NCI-H2081 treated with DMSO at 0.1 percent for 48 hours (cell line): ENCODE data around the gene CFAP74.

Experiments
- DNase-seq: peaks from one replicate; lab custom pipeline; 2025; lab: John Stamatoyannopoulos, UW

The CFAP74 gene

DNA sequence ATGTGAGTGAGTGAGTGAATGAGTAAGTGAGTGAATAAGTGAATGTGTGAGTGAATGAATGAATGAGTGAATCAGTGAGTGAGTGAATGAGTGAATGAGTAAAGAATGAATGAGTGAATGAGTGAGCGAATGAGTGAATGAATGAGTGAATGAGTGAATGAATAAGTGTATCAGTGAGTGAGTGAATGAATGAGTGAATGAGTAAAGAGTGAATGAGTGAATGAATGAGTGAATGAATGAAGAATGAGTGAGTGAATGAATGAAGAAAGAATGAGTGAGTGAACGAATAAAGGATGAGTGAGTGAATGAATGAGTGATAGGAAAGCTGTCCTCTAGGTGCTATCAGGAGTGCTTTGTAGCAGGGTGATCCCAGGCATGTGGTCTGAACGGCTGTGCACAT lies 35.7 kb downstream of the CFAP74 start:
- DNase-seq: no peak

- no peak for DNase-seq
Observed at GRCh38 chr1:1967151-1967550, 36.4 kb downstream of the CFAP74 start.

GRCh38 chr1:1966071-1966740 lies 37.4 kb downstream of the CFAP74 start:
- DNase-seq: no peak

DNA sequence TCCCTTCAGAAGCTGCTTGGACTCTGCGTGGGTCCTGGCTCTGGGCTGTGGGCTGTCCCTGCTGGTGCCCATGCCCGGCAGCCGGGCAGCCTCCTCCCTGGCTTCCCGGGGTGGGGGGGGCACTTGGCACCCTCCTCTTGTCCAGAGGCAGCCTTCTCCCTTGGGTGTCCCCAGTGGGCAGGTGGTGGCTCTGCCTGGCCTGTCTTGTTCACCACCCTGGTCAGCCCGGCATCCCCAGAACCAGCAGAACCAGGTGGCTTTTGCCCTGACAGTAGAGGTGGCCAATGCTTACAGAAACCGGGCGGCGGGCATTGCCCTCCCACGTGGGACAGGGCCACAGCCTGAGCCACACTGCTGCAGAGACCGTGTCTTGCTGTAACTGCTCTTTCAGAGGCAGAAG lies 38.0 kb downstream of the CFAP74 start:
- DNase-seq: no peak

DNA sequence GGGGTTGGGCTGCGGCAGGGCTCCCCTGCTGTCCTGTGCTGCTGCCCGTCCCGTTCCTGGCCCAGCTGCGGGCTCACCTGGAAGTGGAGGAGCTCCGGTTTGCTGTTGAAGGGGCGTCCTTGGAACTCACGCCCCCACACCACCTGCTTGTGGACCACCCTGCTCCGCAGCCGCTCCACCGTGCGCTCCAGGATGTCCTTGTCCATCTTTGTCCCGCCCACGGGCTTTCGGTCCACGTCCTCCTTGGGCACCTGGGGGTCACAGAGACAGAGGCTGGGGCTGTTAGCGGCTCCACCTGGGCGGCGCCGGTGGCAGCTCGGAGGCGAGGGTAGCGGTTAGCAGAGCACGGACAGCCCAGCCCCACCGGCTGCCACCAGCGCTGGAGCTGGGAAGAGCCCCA lies 38.8 kb downstream of the CFAP74 start:
- DNase-seq: no peak

- DNase-seq: no peak
Observed at GRCh38 chr1:1963570-1963969, 40.0 kb downstream of the CFAP74 start.

- DNase-seq: no peak
Observed at GRCh38 chr1:1962752-1963151, 40.8 kb downstream of the CFAP74 start.

DNA sequence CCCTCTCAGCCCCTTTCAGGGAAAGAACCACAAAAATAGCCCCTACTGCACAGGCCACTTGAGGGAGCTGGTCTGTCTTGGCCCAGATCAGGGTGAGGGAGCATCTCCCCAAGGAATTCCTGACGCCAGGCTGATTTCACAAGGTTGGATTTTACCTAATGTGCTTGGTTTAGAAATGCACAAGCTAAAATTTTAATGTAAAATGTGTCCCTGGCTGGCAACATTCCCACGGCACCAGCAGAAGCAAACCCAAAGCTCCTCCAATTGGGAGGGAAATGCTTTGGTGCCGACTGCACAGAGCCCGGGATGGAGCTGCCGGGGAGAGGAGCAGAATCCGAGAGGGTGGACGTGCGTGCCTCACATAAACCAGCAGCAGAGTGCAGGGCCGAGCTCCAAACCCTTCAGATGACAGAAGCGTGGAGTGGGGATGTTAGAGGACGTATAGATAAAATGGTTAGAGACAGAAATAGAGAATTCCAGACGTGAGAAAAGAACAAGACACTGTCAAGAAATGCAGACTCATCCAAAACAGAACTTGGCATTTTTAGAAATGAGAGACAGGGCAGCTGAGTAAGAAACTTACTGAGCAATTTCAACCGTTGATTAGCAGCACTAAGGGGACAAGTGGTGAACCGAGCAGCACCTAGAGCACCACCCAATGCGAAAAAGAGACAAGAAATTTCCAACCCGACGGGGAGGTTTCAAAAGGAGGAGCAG lies 42.9 kb downstream of the CFAP74 start:
- no peak for DNase-seq

DNA sequence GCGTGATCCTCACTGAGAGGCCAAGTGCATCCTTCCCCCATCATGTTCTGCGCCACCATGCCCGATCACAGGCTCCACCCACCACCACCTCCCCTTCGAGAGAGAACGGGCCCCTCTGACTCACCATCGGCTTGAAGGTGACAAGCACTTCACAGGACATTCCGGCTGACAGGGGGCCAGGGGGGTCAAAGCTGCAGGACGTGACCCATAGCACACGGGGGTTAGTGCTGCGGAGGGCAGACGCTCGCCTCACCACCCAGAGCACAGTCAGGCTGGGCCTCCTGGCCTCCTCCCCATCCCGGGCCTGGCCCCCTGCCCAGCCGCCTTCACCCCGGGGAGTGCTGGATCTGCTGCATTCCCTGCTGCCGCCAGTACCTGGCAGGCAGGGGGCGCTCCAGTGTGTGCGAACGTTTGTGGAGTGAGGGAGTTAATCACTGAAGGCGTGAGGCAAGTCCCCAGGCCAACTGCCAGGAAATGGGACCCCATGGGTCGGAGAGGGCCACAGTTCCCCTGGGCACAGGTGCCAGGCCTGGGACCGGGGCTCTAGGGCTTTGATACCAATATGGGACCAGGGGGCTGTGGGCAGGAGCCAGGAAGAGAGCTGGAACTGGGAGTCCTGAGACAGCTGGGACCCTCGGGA lies 43.6 kb downstream of the CFAP74 start:
- DNase-seq: no peak

- no peak for DNase-seq
Observed at GRCh38 chr1:1959459-1959839, 44.1 kb downstream of the CFAP74 start.

- DNase-seq: no peak
Observed at GRCh38 chr1:1958071-1958541, 45.5 kb downstream of the CFAP74 start.

DNA sequence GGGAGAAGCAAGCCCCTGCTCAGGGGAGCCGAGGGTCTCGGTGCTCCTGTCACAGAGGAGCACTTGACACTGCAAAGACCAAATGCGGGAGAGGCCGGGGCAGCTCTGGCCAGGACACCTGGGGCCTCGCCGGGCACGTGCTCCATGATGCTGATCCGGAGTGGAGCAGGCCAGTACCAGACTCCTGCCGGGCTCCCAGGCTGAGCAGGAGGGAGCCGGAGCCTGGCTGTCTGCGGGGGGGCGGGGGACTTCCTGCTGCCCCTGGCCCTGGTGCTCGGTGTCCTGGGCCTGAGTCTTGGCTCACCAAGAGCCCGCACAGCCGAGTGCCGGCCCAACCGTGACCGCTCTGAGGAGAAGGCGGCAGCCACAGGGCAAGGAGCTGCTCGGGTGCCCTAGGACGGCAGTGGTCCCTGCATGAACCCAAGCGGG lies 46.0 kb downstream of the CFAP74 start:
- DNase-seq: no peak

DNA sequence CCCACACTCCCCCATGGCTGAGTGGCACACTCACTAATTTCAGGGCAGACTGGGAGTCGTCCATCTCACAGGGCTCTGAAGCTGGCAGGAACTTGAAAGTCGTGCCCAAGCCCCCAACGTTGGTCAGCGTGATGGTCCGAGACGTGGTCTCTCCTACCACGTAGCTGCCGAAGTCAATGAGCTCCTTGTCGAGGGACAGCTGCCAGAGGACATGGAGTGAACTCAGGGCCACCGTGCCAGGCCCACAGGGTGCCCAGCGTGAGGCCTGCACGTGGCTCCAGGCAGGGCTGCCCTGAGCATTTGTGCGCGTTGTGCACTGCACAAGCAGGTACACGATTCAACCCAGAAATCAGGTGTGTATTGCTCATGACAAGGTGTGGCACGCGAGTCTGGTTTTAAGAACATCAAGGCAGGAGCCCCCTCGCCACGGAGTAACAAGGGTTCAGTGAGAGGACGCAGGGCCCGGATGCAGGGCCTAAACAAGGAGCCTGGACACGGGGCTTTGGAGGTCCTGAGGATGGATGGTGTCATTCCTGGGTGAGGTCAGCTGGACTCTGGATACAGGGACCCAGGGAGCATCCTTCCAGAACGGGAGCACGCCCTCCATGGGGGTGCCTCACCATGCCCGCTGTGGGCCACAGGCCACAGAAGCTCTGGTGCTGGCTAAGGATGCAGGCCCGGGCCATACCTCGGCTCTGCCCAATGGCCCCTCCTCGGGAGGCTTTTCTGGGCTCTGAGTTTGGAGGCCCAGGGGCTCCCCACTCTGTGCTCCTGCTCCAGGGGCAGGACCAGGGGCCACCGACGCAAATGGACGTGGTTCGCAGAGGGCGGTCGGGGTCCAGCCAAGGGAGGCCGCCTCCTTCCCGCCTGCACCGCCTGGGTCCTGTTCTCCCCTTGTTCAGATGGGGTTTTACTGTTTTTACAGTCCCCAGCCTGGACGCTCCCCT lies 46.7 kb downstream of the CFAP74 start:
- DNase-seq: no peak

DNA sequence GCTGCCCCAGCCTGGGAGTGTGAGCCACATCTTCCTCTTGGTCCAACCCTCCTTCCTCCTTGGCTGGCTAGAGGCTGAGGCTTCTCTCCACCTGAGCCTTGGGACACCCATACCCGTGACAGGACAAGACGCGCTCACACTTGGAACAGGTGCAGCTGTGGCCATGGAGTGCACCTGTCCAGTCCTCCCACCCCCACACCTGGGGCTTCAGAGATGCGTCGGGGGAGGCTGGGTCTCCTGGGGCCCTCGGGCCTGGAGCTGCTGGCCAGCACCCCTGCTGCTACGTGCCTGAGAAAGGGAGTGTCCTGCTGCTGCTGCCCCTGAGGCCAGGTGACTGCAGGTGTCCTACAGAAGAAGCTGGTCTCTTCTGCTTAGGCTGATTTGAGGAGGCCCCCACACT lies 47.5 kb downstream of the CFAP74 start:
- DNase-seq: no peak

DNA sequence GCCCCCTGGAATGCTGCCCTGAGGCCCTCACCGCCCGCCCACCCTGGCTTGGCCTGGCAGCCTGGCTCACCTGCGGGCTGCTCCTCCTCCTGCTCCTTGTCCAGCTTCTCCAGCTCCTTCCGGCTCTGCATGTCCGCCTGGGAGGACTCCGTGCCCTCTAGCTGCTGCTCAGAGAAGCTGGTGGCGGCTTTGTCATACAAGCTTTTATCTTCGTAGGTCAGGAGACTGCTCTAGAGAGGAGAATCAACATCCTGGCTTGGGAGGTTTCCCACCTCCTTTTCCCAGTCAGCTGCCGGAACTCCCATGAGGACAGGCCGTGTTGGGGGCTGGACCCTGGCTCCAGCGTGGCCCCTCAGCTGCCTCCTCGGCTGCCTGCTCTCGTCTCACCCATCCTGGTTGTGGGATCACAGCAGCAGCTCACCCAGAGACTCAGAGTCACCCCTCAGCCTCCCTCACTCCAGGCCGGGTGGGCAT lies 47.9 kb downstream of the CFAP74 start:
- no peak for DNase-seq

DNA sequence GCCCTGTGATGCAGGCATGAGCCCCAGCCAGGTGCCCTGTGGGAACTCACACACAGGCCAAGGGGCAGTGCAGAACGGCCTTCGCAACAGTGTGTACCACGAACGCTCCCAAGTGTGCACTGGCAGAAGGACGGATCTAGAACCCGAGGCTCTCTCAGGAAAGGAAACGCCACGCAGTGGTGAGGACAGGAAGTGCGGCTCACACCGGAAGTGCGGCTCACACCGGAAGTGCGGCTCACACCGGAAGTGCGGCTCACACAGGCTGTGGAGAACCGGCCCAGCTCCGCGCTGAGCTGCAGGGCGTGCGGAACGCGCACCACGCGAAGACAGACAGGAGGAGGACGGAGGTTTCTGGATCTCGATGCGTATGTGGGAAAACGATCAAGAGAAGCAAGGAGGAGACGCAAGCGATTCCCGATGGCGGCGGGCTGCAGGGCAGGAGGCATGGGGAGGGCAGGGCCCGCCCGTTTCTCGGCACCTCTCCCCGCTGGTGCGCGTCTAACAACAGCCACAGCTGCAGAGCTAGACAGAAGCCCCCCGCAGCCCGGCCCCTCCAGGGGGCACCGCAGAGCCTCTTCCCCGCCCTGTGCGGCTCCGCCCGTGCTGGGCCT lies 48.6 kb downstream of the CFAP74 start:
- no peak for DNase-seq

DNA sequence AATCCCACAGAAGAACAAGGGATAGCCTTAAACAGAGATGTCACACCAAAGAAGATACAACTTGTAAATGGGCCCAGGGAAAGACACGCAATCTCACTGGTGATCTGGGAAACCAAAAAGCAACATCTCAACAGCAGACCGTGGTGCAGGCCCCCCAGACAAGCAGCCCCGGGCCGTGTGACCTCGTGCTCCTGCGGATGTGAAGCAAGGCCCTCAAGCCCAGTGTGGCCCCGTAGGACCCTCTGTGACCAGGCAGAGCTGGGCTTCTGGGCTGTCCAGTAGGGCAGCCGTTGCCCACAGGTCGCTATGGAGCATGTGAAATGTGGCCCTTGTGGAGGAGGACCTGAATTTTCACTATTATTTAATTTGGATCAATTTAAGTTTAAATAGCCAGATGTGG lies 49.6 kb downstream of the CFAP74 start:
- no peak for DNase-seq

GRCh38 chr1:1950940-1951339 lies 52.6 kb downstream of the CFAP74 start:
- DNase-seq: no peak

DNA sequence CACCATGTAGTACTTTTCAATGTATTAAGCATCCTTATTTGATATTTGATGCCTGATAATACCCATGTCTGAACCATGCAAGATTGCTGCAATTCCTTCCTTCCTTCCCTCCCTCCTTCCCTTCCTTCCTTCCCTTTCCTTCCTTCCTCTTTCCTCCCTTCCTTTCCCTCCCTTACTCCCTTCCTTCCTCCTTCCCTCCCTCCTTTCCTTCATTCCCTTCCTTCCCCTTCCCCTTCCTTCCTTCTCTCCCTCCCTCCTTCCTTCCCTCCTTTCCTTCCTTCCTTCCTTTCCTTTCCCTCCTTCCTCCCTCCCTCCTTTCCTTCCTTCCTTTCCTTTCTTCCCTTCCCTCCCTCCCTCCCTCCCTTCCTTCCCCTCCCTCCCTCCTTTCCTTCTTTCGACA lies 54.8 kb downstream of the CFAP74 start:
- no peak for DNase-seq

DNA sequence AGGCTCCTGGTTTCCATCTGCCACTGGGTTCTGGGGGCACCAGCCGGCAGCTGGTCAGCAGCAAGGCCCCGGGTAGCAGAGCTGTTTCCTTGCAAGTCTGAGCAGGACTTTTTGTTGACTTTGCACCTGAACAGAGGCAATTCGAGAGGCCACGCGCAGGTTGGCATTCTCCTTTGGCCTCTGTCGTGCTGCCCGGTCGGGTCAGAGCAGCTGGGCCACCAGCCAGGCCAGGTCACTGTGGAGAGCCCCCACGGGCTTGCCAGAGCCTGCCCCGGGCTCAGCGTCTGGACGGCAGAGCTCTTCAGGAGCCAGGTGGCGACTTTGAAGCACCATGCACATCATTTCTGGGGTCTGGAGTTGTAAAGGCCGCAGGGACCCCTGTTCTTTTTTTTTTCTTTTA lies 56.1 kb downstream of the CFAP74 start:
- no peak for DNase-seq

GRCh38 chr1:1946540-1946939 lies 57.0 kb downstream of the CFAP74 start:
- DNase-seq: no peak
